ENCODE results near the gene FBXL17.

The FBXL17 gene

GRCh38 chr5:107876261-107876660, 505.6 kb downstream of the FBXL17 start:
- no peaks in the 10 kb centered on the region; the same call in 1 of the 2 replicates for H3K36me3 ChIP-seq (ENCODE audit: insufficient read depth, low read length)
- no peaks in the 10 kb centered on the region for H3K79me2 ChIP-seq (ENCODE audit: insufficient read depth, low read length)
- H3K27ac ChIP-seq (ENCODE audit: low read length) = no peak overlapping the region
- DNase-seq (no peak), ATAC-seq (ENCODE audit: insufficient read depth, low read depth) (no peak)
- TF ChIP-seq CTCF (IDR thresholded peaks at IDR 0.05; ENCODE audit: borderline replicate concordance, extremely low read depth, low read length, poor library complexity, severe bottlenecking) (no peak), EZH2 (IDR thresholded peaks at IDR 0.05; ENCODE audit: borderline replicate concordance, low read depth, low read length, severe bottlenecking) (no peak)
- H3K4me2 ChIP-seq (ENCODE audit: insufficient read depth, low read length) = no peak overlapping the region
- no peaks in the 10 kb centered on the region for H3K27me3 ChIP-seq (ENCODE audit: insufficient read depth, low read length, poor library complexity)
- no peaks in the 10 kb centered on the region for H4K20me1 ChIP-seq (ENCODE audit: insufficient read depth, low read length)
- H2AFZ ChIP-seq (ENCODE audit: low read depth, low read length) = no peak overlapping the region
- peaks cover 6% of the 10 kb centered on the region; the same call in 1 of the 2 replicates for H3K4me1 ChIP-seq (ENCODE audit: insufficient read depth, low read length)
- no peak overlapping the region for H3K9ac ChIP-seq (ENCODE audit: low read depth, low read length)
- no peak overlapping the region for H3K4me3 ChIP-seq (ENCODE audit: low read depth in 1 of 2, low read length in 2 of 2)
- no peaks in the 10 kb centered on the region for H3K9me3 ChIP-seq (ENCODE audit: insufficient read depth, low read length, severe bottlenecking)

- no peak overlapping the region for H3K27ac ChIP-seq (ENCODE audit: low read length)
- no peak for ATAC-seq (ENCODE audit: insufficient read depth, low read depth)
- H2AFZ ChIP-seq (ENCODE audit: low read depth, low read length) = no peak overlapping the region
- H3K79me2 ChIP-seq (ENCODE audit: insufficient read depth, low read length) = no peaks in the 10 kb centered on the region
- peaks cover 6% of the 10 kb centered on the region; the same call in 1 of the 2 replicates for H3K4me1 ChIP-seq (ENCODE audit: insufficient read depth, low read length)
- no peak overlapping the region for H3K9ac ChIP-seq (ENCODE audit: low read depth, low read length)
- no peaks in the 10 kb centered on the region for H3K9me3 ChIP-seq (ENCODE audit: insufficient read depth, low read length, severe bottlenecking)
- no peaks in the 10 kb centered on the region; the same call in 1 of the 2 replicates for H3K36me3 ChIP-seq (ENCODE audit: insufficient read depth, low read length)
- H4K20me1 ChIP-seq (ENCODE audit: insufficient read depth, low read length) = no peaks in the 10 kb centered on the region
- TF ChIP-seq EZH2 (IDR thresholded peaks at IDR 0.05; ENCODE audit: borderline replicate concordance, low read depth, low read length, severe bottlenecking) (no peak), CTCF (IDR thresholded peaks at IDR 0.05; ENCODE audit: borderline replicate concordance, extremely low read depth, low read length, poor library complexity, severe bottlenecking) (no peak)
- no peaks in the 10 kb centered on the region for H3K27me3 ChIP-seq (ENCODE audit: insufficient read depth, low read length, poor library complexity)
- no peak overlapping the region for H3K4me3 ChIP-seq (ENCODE audit: low read depth in 1 of 2, low read length in 2 of 2)
- H3K4me2 ChIP-seq (ENCODE audit: insufficient read depth, low read length) = no peak overlapping the region
- no peak for DNase-seq
These were observed 506.1 kb downstream of the FBXL17 start for GRCh38 chr5:107875833-107876232.

GRCh38 chr5:107874795-107875194, 507.1 kb downstream of the FBXL17 start:
- peak; percentile 35 for DNase-seq
- Histone ChIP-seq H3K9me3 (ENCODE audit: insufficient read depth, low read length, severe bottlenecking) (no peaks in the 10 kb centered on the region), H4K20me1 (ENCODE audit: insufficient read depth, low read length) (no peaks in the 10 kb centered on the region), H3K4me3 (ENCODE audit: low read depth in 1 of 2, low read length in 2 of 2) (no peak overlapping the region), H3K36me3 (ENCODE audit: insufficient read depth, low read length) (no peaks in the 10 kb centered on the region; the same call in 1 of the 2 replicates), H3K9ac (ENCODE audit: low read depth, low read length) (no peak overlapping the region), H3K79me2 (ENCODE audit: insufficient read depth, low read length) (no peaks in the 10 kb centered on the region), H2AFZ (ENCODE audit: low read depth, low read length) (no peak overlapping the region), H3K27me3 (ENCODE audit: insufficient read depth, low read length, poor library complexity) (no peaks in the 10 kb centered on the region), H3K4me1 (ENCODE audit: insufficient read depth, low read length) (peaks cover 6% of the 10 kb centered on the region; the same call in 1 of the 2 replicates), H3K4me2 (ENCODE audit: insufficient read depth, low read length) (no peak overlapping the region), H3K27ac (ENCODE audit: low read length) (no peak overlapping the region)
- ATAC-seq (ENCODE audit: insufficient read depth, low read depth) = peak; percentile 93
- TF ChIP-seq CTCF (IDR thresholded peaks at IDR 0.05; ENCODE audit: borderline replicate concordance, extremely low read depth, low read length, poor library complexity, severe bottlenecking) = no peak
- no peak for TF ChIP-seq EZH2 (IDR thresholded peaks at IDR 0.05; ENCODE audit: borderline replicate concordance, low read depth, low read length, severe bottlenecking)

GRCh38 chr5:107873877-107874276, 508.0 kb downstream of the FBXL17 start:
- no peak overlapping the region for H3K27ac ChIP-seq (ENCODE audit: low read length)
- no peaks in the 10 kb centered on the region for H4K20me1 ChIP-seq (ENCODE audit: insufficient read depth, low read length)
- no peak for TF ChIP-seq EZH2 (IDR thresholded peaks at IDR 0.05; ENCODE audit: borderline replicate concordance, low read depth, low read length, severe bottlenecking)
- TF ChIP-seq CTCF (IDR thresholded peaks at IDR 0.05; ENCODE audit: borderline replicate concordance, extremely low read depth, low read length, poor library complexity, severe bottlenecking) = no peak
- H3K9ac ChIP-seq (ENCODE audit: low read depth, low read length) = no peak overlapping the region
- H3K4me2 ChIP-seq (ENCODE audit: insufficient read depth, low read length) = no peak overlapping the region
- no peaks in the 10 kb centered on the region for H3K79me2 ChIP-seq (ENCODE audit: insufficient read depth, low read length)
- H2AFZ ChIP-seq (ENCODE audit: low read depth, low read length) = no peak overlapping the region
- DNase-seq (no peak), ATAC-seq (ENCODE audit: insufficient read depth, low read depth) (no peak)
- peaks cover 6% of the 10 kb centered on the region; the same call in 1 of the 2 replicates for H3K4me1 ChIP-seq (ENCODE audit: insufficient read depth, low read length)
- H3K27me3 ChIP-seq (ENCODE audit: insufficient read depth, low read length, poor library complexity) = no peaks in the 10 kb centered on the region
- H3K9me3 ChIP-seq (ENCODE audit: insufficient read depth, low read length, severe bottlenecking) = no peaks in the 10 kb centered on the region
- H3K36me3 ChIP-seq (ENCODE audit: insufficient read depth, low read length) = no peaks in the 10 kb centered on the region
- no peak overlapping the region for H3K4me3 ChIP-seq (ENCODE audit: low read depth in 1 of 2, low read length in 2 of 2)

All from DND-41 (cell line).